Stimulated activated CD8-positive, alpha-beta memory T cell treated with anti-CD3 and anti-CD28 coated beads, Interleukin-15, amount 100 ng/mL, for 48 hours (primary cell): ENCODE measurements around the gene PANK1.

Source experiments
- DNase-seq, 2 donors: peaks; one replicate each; pipeline ENCODE4 v3.0.0-alpha.2; 2020; ENCODE audit warnings: low read depth in 2 of 2

Gene PANK1

GRCh38 chr10:89535171-89536012, 109.7 kb downstream of the PANK1 start, which contains the start of gene SLC16A12:
TSS of gene SLC16A12 (minus strand) at chr10:89535594. CDS start at chr10:89462578, 73,016 bp downstream.
- no peak for DNase-seq

- DNase-seq, result no peak
Observed at GRCh38 chr10:89534826-89535166, 110.2 kb downstream of the PANK1 start.
